Measurements from ENCODE around the gene CAB39.

DNA sequence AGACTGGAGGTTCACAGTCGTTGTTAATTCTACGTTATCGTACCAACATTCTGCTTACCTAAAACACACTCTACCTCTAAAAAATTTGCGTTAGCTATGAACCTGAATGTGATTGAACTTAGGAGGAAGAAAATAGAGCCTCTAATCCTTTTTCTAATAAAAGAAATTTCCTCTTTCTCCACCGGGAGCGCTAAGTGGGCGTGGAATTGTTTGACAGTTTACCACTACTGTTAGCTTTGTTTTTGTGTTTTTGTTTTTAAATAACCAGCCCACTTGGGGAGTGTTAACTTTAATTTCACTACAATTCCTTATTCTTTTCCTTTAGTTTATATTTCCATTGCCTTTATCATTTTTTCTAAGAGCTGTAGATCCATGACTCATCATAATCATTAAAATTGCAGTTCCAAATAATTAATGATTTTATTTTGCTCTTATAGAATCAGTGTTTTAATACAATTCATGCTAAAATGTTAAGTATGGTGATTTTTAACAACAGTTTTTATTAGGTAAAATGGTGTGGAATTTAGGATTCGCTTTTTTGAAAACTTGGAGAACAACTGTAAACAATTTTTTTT is 97.1 kb downstream of the CAB39 start:
- TF ChIP-seq, protein P1, sequence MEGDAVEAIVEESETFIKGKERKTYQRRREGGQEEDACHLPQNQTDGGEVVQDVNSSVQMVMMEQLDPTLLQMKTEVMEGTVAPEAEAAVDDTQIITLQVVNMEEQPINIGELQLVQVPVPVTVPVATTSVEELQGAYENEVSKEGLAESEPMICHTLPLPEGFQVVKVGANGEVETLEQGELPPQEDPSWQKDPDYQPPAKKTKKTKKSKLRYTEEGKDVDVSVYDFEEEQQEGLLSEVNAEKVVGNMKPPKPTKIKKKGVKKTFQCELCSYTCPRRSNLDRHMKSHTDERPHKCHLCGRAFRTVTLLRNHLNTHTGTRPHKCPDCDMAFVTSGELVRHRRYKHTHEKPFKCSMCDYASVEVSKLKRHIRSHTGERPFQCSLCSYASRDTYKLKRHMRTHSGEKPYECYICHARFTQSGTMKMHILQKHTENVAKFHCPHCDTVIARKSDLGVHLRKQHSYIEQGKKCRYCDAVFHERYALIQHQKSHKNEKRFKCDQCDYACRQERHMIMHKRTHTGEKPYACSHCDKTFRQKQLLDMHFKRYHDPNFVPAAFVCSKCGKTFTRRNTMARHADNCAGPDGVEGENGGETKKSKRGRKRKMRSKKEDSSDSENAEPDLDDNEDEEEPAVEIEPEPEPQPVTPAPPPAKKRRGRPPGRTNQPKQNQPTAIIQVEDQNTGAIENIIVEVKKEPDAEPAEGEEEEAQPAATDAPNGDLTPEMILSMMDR (conservative IDR thresholded peaks at IDR 0.05), result peak; percentile 52; the same call in 1 of the 2 replicates
- TF ChIP-seq EZH2 (IDR thresholded peaks at IDR 0.05; ENCODE audit: low read depth), result no peak

Data from PC-9 (cell line).